HG02970 (cell line): Measurements from ENCODE around the gene SIRT6.
"Not testable (repeated sequence)": the region's sequence is repeated elsewhere in the genome, so short reads cannot be mapped to it uniquely, and the experiment has no call there.

Experiments used
- ATAC-seq: cut with Tn5 transposase; IDR thresholded peaks from one replicate; pipeline ENCODE4 v1.9.1; 2021; ENCODE audit warnings: mild to moderate bottlenecking, moderate library complexity, moderate number of reproducible peaks; ENCODE audit not compliant: unreplicated experiment, low FRiP score

SIRT6 gene

GRCh38 chr19:4139614-4140236 lies 42.6 kb downstream of the SIRT6 start:
- no peak for ATAC-seq

- ATAC-seq = no peak
Observed at GRCh38 chr19:4138445-4138844, 43.9 kb downstream of the SIRT6 start.

GRCh38 chr19:4136680-4137088 lies 45.7 kb downstream of the SIRT6 start:
- ATAC-seq = no peak

GRCh38 chr19:4135386-4135785 lies 47.0 kb downstream of the SIRT6 start:
- ATAC-seq = not testable (repeated sequence)

- no peak for ATAC-seq
Observed at GRCh38 chr19:4134351-4134750, 48.0 kb downstream of the SIRT6 start.

GRCh38 chr19:4130744-4131438 lies 51.5 kb downstream of the SIRT6 start:
- ATAC-seq = no peak

GRCh38 chr19:4129050-4129449 lies 53.3 kb downstream of the SIRT6 start:
- not testable (repeated sequence) for ATAC-seq

- ATAC-seq = not testable (repeated sequence)
Observed at GRCh38 chr19:4127322-4127721, 55.0 kb downstream of the SIRT6 start.

- no peak for ATAC-seq
Observed at GRCh38 chr19:4124638-4125037, 57.7 kb downstream of the SIRT6 start.
